ENCODE data around the gene PATZ1.
"Not testable (repeated sequence)": the region's sequence is repeated elsewhere in the genome, so short reads cannot be mapped to it uniquely, and the experiment has no call there.

DNA sequence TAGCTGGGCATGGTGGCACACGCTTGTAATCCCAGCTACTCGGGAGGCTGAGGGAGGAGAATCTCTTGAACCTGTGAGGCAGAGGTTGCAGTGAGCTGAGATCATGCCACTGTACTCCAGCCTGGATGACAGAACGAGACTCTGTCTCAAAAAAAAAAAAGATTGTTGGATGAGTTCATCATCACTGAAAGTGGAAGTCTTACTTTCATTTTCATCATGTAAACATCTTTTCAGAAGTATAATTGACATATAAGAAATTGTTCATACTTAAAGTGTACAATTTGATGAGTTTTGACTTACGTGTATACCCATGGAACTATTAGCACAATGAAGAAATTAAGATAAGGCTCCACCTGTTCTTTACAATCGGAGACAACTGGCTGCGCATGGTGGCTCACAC lies 32.5 kb upstream of the PATZ1 start:
- not testable (repeated sequence) for TF ChIP-seq POLR2A (IDR thresholded peaks at IDR 0.05)
- TF ChIP-seq, protein P1, sequence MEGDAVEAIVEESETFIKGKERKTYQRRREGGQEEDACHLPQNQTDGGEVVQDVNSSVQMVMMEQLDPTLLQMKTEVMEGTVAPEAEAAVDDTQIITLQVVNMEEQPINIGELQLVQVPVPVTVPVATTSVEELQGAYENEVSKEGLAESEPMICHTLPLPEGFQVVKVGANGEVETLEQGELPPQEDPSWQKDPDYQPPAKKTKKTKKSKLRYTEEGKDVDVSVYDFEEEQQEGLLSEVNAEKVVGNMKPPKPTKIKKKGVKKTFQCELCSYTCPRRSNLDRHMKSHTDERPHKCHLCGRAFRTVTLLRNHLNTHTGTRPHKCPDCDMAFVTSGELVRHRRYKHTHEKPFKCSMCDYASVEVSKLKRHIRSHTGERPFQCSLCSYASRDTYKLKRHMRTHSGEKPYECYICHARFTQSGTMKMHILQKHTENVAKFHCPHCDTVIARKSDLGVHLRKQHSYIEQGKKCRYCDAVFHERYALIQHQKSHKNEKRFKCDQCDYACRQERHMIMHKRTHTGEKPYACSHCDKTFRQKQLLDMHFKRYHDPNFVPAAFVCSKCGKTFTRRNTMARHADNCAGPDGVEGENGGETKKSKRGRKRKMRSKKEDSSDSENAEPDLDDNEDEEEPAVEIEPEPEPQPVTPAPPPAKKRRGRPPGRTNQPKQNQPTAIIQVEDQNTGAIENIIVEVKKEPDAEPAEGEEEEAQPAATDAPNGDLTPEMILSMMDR (IDR thresholded peaks at IDR 0.05) = not testable (repeated sequence)

All from testis (tissue), 2 donors.